ENCODE measurements around the gene SH3GL2.

SH3GL2 gene

GRCh38 chr9:17622749-17623148 lies 43.9 kb downstream of the SH3GL2 start:
- DNase-seq = no peak
- no peaks in the 10 kb centered on the region for H3K4me1 ChIP-seq
- no peak for TF ChIP-seq CTCF (IDR thresholded peaks at IDR 0.05)
- H3K27me3 ChIP-seq = no peaks in the 10 kb centered on the region
- no peak overlapping the region for H3K4me3 ChIP-seq
- H3K36me3 ChIP-seq = no peaks in the 10 kb centered on the region
- no peak overlapping the region for H3K27ac ChIP-seq
- intact Hi-C loops (cut with DNase I; ENCODE audit: low total_unique reads) = no loop called here
- no peaks in the 10 kb centered on the region for H3K9me3 ChIP-seq

GRCh38 chr9:17623965-17624364 lies 45.1 kb downstream of the SH3GL2 start:
- Histone ChIP-seq H3K4me3 (no peak overlapping the region), H3K36me3 (no peaks in the 10 kb centered on the region), H3K27me3 (no peaks in the 10 kb centered on the region), H3K4me1 (no peaks in the 10 kb centered on the region), H3K27ac (no peak overlapping the region), H3K9me3 (no peaks in the 10 kb centered on the region)
- TF ChIP-seq CTCF (IDR thresholded peaks at IDR 0.05) = no peak
- intact Hi-C loops (cut with DNase I; ENCODE audit: low total_unique reads) = no loop called here
- no peak for DNase-seq

- H3K27ac ChIP-seq = no peak overlapping the region
- H3K4me1 ChIP-seq = no peaks in the 10 kb centered on the region
- H3K9me3 ChIP-seq = no peaks in the 10 kb centered on the region
- no peak overlapping the region for H3K4me3 ChIP-seq
- intact Hi-C loops (cut with DNase I; ENCODE audit: low total_unique reads) = no loop called here
- no peaks in the 10 kb centered on the region for H3K27me3 ChIP-seq
- no peak for DNase-seq
- no peak for TF ChIP-seq CTCF (IDR thresholded peaks at IDR 0.05)
- H3K36me3 ChIP-seq = no peaks in the 10 kb centered on the region
Observed at GRCh38 chr9:17624571-17624970, 45.7 kb downstream of the SH3GL2 start.

GRCh38 chr9:17625644-17626388 lies 47.0 kb downstream of the SH3GL2 start:
- Histone ChIP-seq H3K4me3 (no peak overlapping the region), H3K27me3 (no peaks in the 10 kb centered on the region), H3K4me1 (no peaks in the 10 kb centered on the region), H3K9me3 (no peaks in the 10 kb centered on the region), H3K36me3 (no peaks in the 10 kb centered on the region), H3K27ac (no peak overlapping the region)
- DNase-seq = no peak
- intact Hi-C loops (cut with DNase I; ENCODE audit: low total_unique reads) = no loop called here
- no peak for TF ChIP-seq CTCF (IDR thresholded peaks at IDR 0.05)

GRCh38 chr9:17627641-17628040 lies 48.8 kb downstream of the SH3GL2 start:
- intact Hi-C loops (cut with DNase I; ENCODE audit: low total_unique reads) = no loop called here
- H3K27ac ChIP-seq = no peak overlapping the region
- no peaks in the 10 kb centered on the region for H3K9me3 ChIP-seq
- H3K27me3 ChIP-seq = no peaks in the 10 kb centered on the region
- no peak for TF ChIP-seq CTCF (IDR thresholded peaks at IDR 0.05)
- H3K4me1 ChIP-seq = no peaks in the 10 kb centered on the region
- no peak overlapping the region for H3K4me3 ChIP-seq
- no peak for DNase-seq
- no peaks in the 10 kb centered on the region for H3K36me3 ChIP-seq

GRCh38 chr9:17628624-17629023 lies 49.8 kb downstream of the SH3GL2 start:
- Histone ChIP-seq H3K27ac (no peak overlapping the region), H3K4me3 (no peak overlapping the region), H3K9me3 (no peaks in the 10 kb centered on the region), H3K27me3 (no peaks in the 10 kb centered on the region), H3K4me1 (no peaks in the 10 kb centered on the region), H3K36me3 (no peaks in the 10 kb centered on the region)
- no peak for TF ChIP-seq CTCF (IDR thresholded peaks at IDR 0.05)
- DNase-seq = no peak
- intact Hi-C loops (cut with DNase I; ENCODE audit: low total_unique reads) = no loop called here
